ENCODE measurements around the gene BOLA3. TPM values are rescaled to one million over a fixed set of nuclear protein-coding genes. Genes with fewer than 3 reads are reported as not detected.
A peak's percentile ranks its signal among the peaks of the same experiment; 100 is the strongest.

BOLA3 gene
- total RNA-seq, 4 donors from 2014 or later, result 27.1 to 69.3 (median 40.8) TPM

DNA sequence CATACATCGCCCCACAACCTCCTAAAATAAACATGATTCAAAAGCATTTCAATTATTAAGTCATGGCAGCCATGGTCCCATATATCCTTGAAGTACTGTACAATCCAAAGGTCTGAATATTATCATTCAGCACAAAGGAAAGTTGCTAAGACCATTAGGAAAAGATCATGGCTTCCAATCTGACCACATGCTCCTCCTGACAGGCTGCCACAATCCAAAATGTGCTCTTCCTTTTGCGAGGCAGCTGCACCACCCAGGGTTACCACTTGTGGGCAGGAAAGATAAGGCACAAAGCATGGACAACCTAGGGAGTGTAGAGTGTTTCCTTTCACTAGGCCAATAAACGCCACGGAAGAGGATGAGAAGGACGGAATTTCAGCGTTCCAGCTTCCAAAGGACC is 5.4 kb downstream of the BOLA3 start:
- no peak for DNase-seq
- Histone ChIP-seq H3K4me1 (peaks cover 9 to 16% (median 11%) of the 10 kb centered on the region in 3 donors), H3K27me3 (no peaks in the 10 kb centered on the region), H3K4me3 (no peak overlapping the region), H3K27ac (no peak overlapping the region), H3K36me3 (peaks cover 0 to 59% (median 5%) of the 10 kb centered on the region in 3 donors), H3K9me3 (no peaks in the 10 kb centered on the region)
- WGBS, 2 donors, result 79 to 86% methylated on average over 6 of the region's 6 CpGs
- intact Hi-C loops (cut with DNase I), result loop anchor here (10.0 kb wide), 1 partner anchor 318 kb away; the partner anchor contains the start of gene STAMBP
- no peak for TF ChIP-seq POLR2A (IDR thresholded peaks at IDR 0.05)
- TF ChIP-seq, protein P1, sequence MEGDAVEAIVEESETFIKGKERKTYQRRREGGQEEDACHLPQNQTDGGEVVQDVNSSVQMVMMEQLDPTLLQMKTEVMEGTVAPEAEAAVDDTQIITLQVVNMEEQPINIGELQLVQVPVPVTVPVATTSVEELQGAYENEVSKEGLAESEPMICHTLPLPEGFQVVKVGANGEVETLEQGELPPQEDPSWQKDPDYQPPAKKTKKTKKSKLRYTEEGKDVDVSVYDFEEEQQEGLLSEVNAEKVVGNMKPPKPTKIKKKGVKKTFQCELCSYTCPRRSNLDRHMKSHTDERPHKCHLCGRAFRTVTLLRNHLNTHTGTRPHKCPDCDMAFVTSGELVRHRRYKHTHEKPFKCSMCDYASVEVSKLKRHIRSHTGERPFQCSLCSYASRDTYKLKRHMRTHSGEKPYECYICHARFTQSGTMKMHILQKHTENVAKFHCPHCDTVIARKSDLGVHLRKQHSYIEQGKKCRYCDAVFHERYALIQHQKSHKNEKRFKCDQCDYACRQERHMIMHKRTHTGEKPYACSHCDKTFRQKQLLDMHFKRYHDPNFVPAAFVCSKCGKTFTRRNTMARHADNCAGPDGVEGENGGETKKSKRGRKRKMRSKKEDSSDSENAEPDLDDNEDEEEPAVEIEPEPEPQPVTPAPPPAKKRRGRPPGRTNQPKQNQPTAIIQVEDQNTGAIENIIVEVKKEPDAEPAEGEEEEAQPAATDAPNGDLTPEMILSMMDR (IDR thresholded peaks at IDR 0.05), result peak in 1 of 6 experiments; percentile 38

DNA sequence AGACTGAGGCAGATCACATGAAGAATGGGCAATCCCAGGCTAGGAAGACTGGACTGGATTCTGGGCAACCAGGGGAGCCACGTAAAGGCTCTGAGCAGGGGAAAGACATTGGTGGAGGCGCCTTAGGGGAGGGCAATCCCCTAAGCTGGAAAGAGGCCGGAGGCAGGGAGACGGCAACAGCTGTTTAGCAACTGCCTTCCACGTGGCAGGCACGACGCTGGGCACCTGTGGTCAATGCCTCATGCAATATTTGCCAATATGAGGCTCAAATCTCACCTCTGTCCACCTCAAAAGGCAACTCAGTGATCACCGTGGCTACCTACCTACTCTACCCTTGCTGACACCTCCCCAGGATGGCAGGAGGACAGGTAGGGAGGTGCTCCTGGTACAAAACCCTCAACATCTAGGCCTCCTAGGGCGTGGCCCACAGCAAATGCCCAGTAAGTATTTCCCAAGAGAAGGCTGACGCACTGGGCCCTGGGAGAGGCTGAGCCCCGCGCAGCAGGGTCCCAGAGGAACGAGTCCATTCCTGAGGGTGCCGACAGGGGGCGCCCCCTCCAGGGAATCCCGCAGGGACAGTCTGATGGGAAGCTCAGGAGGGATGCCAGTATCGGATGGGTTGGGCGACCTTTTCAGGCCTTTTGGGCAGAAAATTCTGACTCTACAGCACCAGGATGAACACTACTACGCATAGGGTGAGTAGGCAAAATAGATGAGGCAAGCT is 8.9 kb downstream of the BOLA3 start:
- Histone ChIP-seq H3K27me3 (no peaks in the 10 kb centered on the region), H3K9me3 (no peaks in the 10 kb centered on the region), H3K4me3 (no peak overlapping the region), H3K27ac (no peak overlapping the region), H3K36me3 (peaks cover 0 to 66% (median 5%) of the 10 kb centered on the region in 3 donors), H3K4me1 (no peaks in the 10 kb centered on the region)
- 89 to 94% methylated on average over 8 to 14 of the region's 19 CpGs for WGBS, 2 donors
- no peak for DNase-seq
- intact Hi-C loops (cut with DNase I), result no loop called here
- TF ChIP-seq, protein P1 (IDR thresholded peaks at IDR 0.05), result no peak
- no peak for TF ChIP-seq POLR2A (IDR thresholded peaks at IDR 0.05)

DNA sequence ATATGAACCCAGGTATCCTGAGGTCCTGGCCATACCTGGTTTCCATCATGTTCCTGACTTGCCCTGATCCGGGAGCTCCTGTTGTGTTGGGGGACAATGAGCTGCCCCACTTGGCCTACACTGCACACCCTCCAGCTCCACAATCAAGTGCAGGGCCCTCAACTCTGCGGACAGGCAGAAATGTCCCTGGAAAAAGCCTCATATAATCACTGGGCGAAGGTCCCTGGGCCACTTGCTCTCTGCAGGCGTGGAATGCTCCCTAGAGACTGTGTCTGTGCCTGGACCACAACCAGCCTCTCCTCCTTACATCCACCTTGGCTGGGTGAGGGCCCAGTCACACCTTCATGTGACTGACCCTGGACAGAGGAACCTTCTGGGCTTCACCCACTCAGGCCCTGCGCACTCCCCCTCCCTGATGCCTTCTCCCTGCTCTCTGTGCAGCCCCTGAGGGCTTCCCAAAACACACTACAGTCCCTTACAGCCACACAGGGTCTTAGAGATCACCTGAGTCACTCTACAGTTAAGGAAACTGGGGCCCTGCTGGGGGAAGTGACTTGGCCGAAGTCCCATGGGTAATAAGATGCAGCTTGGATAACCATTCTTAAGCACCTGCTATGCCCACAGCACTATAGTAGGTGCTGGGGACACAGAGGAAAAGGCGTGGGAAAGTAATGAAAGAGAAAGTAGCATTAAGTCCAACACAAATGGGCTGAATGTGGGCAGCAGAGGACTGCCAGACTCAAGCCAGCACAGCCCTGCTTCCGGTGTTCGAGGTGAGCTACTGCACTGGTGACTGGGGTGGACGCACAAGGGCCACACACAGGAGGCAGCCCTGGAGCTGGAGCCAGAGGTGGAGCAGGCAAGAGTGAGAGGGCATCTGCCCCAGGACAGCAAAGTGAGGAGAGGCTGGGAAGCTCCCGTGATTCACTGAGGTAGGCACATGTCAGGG is 9.8 kb downstream of the BOLA3 start:
- Histone ChIP-seq H3K4me3 (no peak overlapping the region), H3K27ac (no peak overlapping the region), H3K36me3 (peaks cover 0 to 65% (median 5%) of the 10 kb centered on the region in 3 donors), H3K9me3 (no peaks in the 10 kb centered on the region), H3K4me1 (no peaks in the 10 kb centered on the region), H3K27me3 (no peaks in the 10 kb centered on the region)
- intact Hi-C loops (cut with DNase I), result no loop called here
- DNase-seq, result no peak
- no peak for TF ChIP-seq POLR2A (IDR thresholded peaks at IDR 0.05)
- TF ChIP-seq, protein P1 (IDR thresholded peaks at IDR 0.05), result no peak
- 92 to 94% methylated on average over 8 to 9 of the region's 11 CpGs for whole genome bisulfite sequencing, 2 donors

DNA sequence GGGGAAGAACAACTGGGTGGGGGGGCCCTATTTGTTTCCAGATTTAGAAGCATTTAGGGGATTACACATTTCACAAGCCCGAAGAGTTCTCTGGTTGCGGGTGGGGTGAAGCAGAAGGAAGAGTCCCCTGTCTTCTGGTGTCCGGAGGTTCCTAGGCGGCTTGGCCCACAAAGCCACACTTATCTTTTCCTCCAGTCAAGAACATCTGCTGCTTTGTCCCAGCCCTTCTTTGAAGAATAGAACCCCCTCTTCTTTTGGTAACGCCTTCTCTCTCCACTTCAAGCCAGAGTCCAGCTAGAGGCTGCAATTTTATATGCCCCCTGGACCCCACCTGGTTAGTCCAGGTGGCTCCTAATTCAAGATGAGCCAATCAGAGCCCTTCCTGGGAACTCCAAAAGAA is 15.8 kb downstream of the BOLA3 start:
- Histone ChIP-seq H3K36me3 (peaks cover 0 to 24% (median 0%) of the 10 kb centered on the region in 3 donors), H3K4me3 (no peak overlapping the region), H3K4me1 (peaks cover 0 to 7% (median 0%) of the 10 kb centered on the region in 3 donors), H3K9me3 (no peaks in the 10 kb centered on the region), H3K27ac (no peak overlapping the region), H3K27me3 (peaks cover 0 to 29% (median 0%) of the 10 kb centered on the region in 4 donors)
- WGBS, 2 donors, result 79 to 98% methylated on average over 5 of the region's 5 CpGs
- intact Hi-C loops (cut with DNase I), result no loop called here
- no peak for DNase-seq
- TF ChIP-seq, protein P1 (IDR thresholded peaks at IDR 0.05), result no peak
- TF ChIP-seq POLR2A (IDR thresholded peaks at IDR 0.05), result no peak
